Activated CD4-positive, alpha-beta memory T cell treated with anti-CD3 and anti-CD28 coated beads for 36 hours (primary cell): ENCODE data around the gene DNTT. TPM values are rescaled to one million over a fixed set of nuclear protein-coding genes. Genes with fewer than 3 reads are reported as not detected.

Experiments
- CTCF ChIA-PET: fragments of 350-600 bp; sonication (Branson Sonifier 250); formaldehyde crosslinking; loops from one replicate; lab custom pipeline; 2021; ENCODE audit warnings: antibody characterized with exemption, inconsistent platforms; lab: Charles Lee
- POLR2A ChIA-PET: fragments of 350-600 bp; sonication (Branson Sonifier 250); formaldehyde crosslinking; loops from one replicate; lab custom pipeline; 2021; ENCODE audit warnings: antibody characterized with exemption; lab: Charles Lee
- DNase-seq: peaks from one replicate; pipeline ENCODE4 v3.0.0-alpha.2; 2020
- H3K27ac Mint-ChIP-seq: one replicate; pipeline ENCODE4 v1.8.0; 2021; ENCODE audit warnings: mixed read lengths
- H3K27me3 Mint-ChIP-seq: one replicate; pipeline ENCODE4 v1.8.0; 2021; ENCODE audit warnings: mixed read lengths
- H3K36me3 Mint-ChIP-seq: one replicate; pipeline ENCODE4 v1.8.0; 2021; ENCODE audit warnings: mixed read lengths
- H3K4me1 Mint-ChIP-seq: one replicate; pipeline ENCODE4 v1.8.0; 2021; ENCODE audit warnings: low read depth, mixed read lengths
- H3K4me3 Mint-ChIP-seq: one replicate; pipeline ENCODE4 v1.8.0; 2021; ENCODE audit warnings: mild to moderate bottlenecking, mixed read lengths
- H3K9me3 Mint-ChIP-seq: one replicate; pipeline ENCODE4 v1.8.0; 2021; ENCODE audit warnings: mixed read lengths
- intact Hi-C: fragments of 100-400 bp; cut with micrococcal nuclease; formaldehyde crosslinking; loops from one replicate; pipeline ENCODE4 v1.15.1; 2023
- total RNA-seq, 2 experiments: library from RNA; stranded (reverse); gene quantifications; one replicate each; pipeline ENCODE4 v1.2.3, GENCODE V29; 2021

Gene DNTT
- total RNA-seq, 2 experiments from 2014 or later: not detected

- intact Hi-C loops: no loop called here
- no peak overlapping the region for H3K27ac Mint-ChIP-seq
- no peaks in the 10 kb centered on the region for H3K4me1 Mint-ChIP-seq
- peaks cover 14% of the 10 kb centered on the region for H3K27me3 Mint-ChIP-seq
- H3K36me3 Mint-ChIP-seq: no peaks in the 10 kb centered on the region
- no peak for DNase-seq
- CTCF ChIA-PET: no interaction called here
- POLR2A ChIA-PET: no interaction called here
- no peaks in the 10 kb centered on the region for H3K9me3 Mint-ChIP-seq
- H3K4me3 Mint-ChIP-seq: no peak overlapping the region
Observed at GRCh38 chr10:96267234-96267705, 37.0 kb upstream of the DNTT start.

GRCh38 chr10:96268341-96268909 lies 35.8 kb upstream of the DNTT start:
- Mint-ChIP-seq H3K9me3 (no peaks in the 10 kb centered on the region), H3K36me3 (no peaks in the 10 kb centered on the region), H3K4me3 (no peak overlapping the region), H3K27me3 (peaks cover 16% of the 10 kb centered on the region), H3K27ac (no peak overlapping the region), H3K4me1 (no peaks in the 10 kb centered on the region)
- intact Hi-C loops: no loop called here
- ChIA-PET CTCF (no interaction called here), POLR2A (no interaction called here)
- no peak for DNase-seq

- no peaks in the 10 kb centered on the region for H3K36me3 Mint-ChIP-seq
- H3K4me3 Mint-ChIP-seq: no peak overlapping the region
- H3K4me1 Mint-ChIP-seq: no peaks in the 10 kb centered on the region
- DNase-seq: no peak
- peaks cover 18% of the 10 kb centered on the region for H3K27me3 Mint-ChIP-seq
- intact Hi-C loops: no loop called here
- CTCF ChIA-PET: interaction anchor here (2.5 kb wide), 1 partner anchor 40 kb away, joined by 9 read pairs; no protein-coding TSS in a partner anchor
- H3K27ac Mint-ChIP-seq: no peak overlapping the region
- POLR2A ChIA-PET: no interaction called here
- no peaks in the 10 kb centered on the region for H3K9me3 Mint-ChIP-seq
Observed at GRCh38 chr10:96269438-96270300, 34.6 kb upstream of the DNTT start.

GRCh38 chr10:96270571-96270970 lies 33.7 kb upstream of the DNTT start:
- ChIA-PET CTCF (interaction anchor here (0.7 to 2.5 kb wide), 3 partner anchors 23 to 254 kb away, joined by 4 to 9 read pairs (median 6); no protein-coding TSS in a partner anchor), POLR2A (no interaction called here)
- DNase-seq: no peak
- intact Hi-C loops: no loop called here
- H3K4me3 Mint-ChIP-seq: no peak overlapping the region
- no peak overlapping the region for H3K27ac Mint-ChIP-seq
- H3K27me3 Mint-ChIP-seq: peaks cover 18% of the 10 kb centered on the region
- no peaks in the 10 kb centered on the region for H3K36me3 Mint-ChIP-seq
- no peaks in the 10 kb centered on the region for H3K4me1 Mint-ChIP-seq
- no peaks in the 10 kb centered on the region for H3K9me3 Mint-ChIP-seq

- Mint-ChIP-seq H3K4me1 (no peaks in the 10 kb centered on the region), H3K4me3 (no peak within 1 kb of the TSS), H3K27me3 (peaks cover 16% of the 10 kb centered on the region), H3K9me3 (no peaks in the 10 kb centered on the region), H3K36me3 (no peaks in the 10 kb centered on the region), H3K27ac (no peak within 1 kb of the TSS)
- DNase-seq: no peak
- intact Hi-C loops: no loop called here
- ChIA-PET CTCF (interaction anchor here (0.7 to 2.5 kb wide), 3 partner anchors 22 to 254 kb away, joined by 4 to 9 read pairs (median 6); no protein-coding TSS in a partner anchor), POLR2A (no interaction called here)
Observed at GRCh38 chr10:96271016-96271815, 33.0 kb upstream of the DNTT start, which contains the start of gene BLNK. Gene BLNK, minus strand, starts transcription at chr10:96271569. Its CDS starts 171 bp downstream, at chr10:96271398.

GRCh38 chr10:96272316-96273280 lies 31.6 kb upstream of the DNTT start:
- no peak overlapping the region for H3K27ac Mint-ChIP-seq
- no peaks in the 10 kb centered on the region for H3K4me1 Mint-ChIP-seq
- H3K4me3 Mint-ChIP-seq: no peak overlapping the region
- DNase-seq: no peak
- intact Hi-C loops: no loop called here
- CTCF ChIA-PET: no interaction called here
- H3K9me3 Mint-ChIP-seq: no peaks in the 10 kb centered on the region
- POLR2A ChIA-PET: no interaction called here
- peaks cover 16% of the 10 kb centered on the region for H3K27me3 Mint-ChIP-seq
- no peaks in the 10 kb centered on the region for H3K36me3 Mint-ChIP-seq

- Mint-ChIP-seq H3K27me3 (peaks cover 7% of the 10 kb centered on the region), H3K4me1 (no peaks in the 10 kb centered on the region), H3K36me3 (no peaks in the 10 kb centered on the region), H3K27ac (no peak overlapping the region), H3K4me3 (no peak overlapping the region), H3K9me3 (no peaks in the 10 kb centered on the region)
- intact Hi-C loops: no loop called here
- CTCF ChIA-PET: no interaction called here
- POLR2A ChIA-PET: no interaction called here
- DNase-seq: no peak
Observed at GRCh38 chr10:96275685-96276418, 28.4 kb upstream of the DNTT start.

GRCh38 chr10:96276426-96276825 lies 27.8 kb upstream of the DNTT start:
- Mint-ChIP-seq H3K9me3 (no peaks in the 10 kb centered on the region), H3K4me1 (no peaks in the 10 kb centered on the region), H3K4me3 (no peak overlapping the region), H3K27ac (no peak overlapping the region), H3K36me3 (no peaks in the 10 kb centered on the region), H3K27me3 (peaks cover 7% of the 10 kb centered on the region)
- intact Hi-C loops: no loop called here
- DNase-seq: no peak
- ChIA-PET POLR2A (no interaction called here), CTCF (no interaction called here)

- ChIA-PET CTCF (no interaction called here), POLR2A (no interaction called here)
- Mint-ChIP-seq H3K36me3 (no peaks in the 10 kb centered on the region), H3K4me1 (no peaks in the 10 kb centered on the region), H3K27me3 (peaks cover 7% of the 10 kb centered on the region), H3K27ac (no peak overlapping the region), H3K4me3 (no peak overlapping the region), H3K9me3 (no peaks in the 10 kb centered on the region)
- intact Hi-C loops: no loop called here
- DNase-seq: no peak
Observed at GRCh38 chr10:96276831-96277230, 27.4 kb upstream of the DNTT start.

- Mint-ChIP-seq H3K9me3 (no peaks in the 10 kb centered on the region), H3K27ac (no peak overlapping the region), H3K4me3 (no peak overlapping the region), H3K36me3 (no peaks in the 10 kb centered on the region), H3K27me3 (peaks cover 1% of the 10 kb centered on the region), H3K4me1 (no peaks in the 10 kb centered on the region)
- DNase-seq: no peak
- POLR2A ChIA-PET: no interaction called here
- intact Hi-C loops: no loop called here
- CTCF ChIA-PET: no interaction called here
Observed at GRCh38 chr10:96279191-96279641, 25.0 kb upstream of the DNTT start.

- no peaks in the 10 kb centered on the region for H3K9me3 Mint-ChIP-seq
- H3K4me3 Mint-ChIP-seq: no peak overlapping the region
- no peak overlapping the region for H3K27ac Mint-ChIP-seq
- ChIA-PET POLR2A (no interaction called here), CTCF (interaction anchor here (1.1 kb wide), 1 partner anchor 51 kb away, joined by 5 read pairs; no protein-coding TSS in a partner anchor)
- H3K27me3 Mint-ChIP-seq: peaks cover 1% of the 10 kb centered on the region
- no peaks in the 10 kb centered on the region for H3K4me1 Mint-ChIP-seq
- no peaks in the 10 kb centered on the region for H3K36me3 Mint-ChIP-seq
- no peak for DNase-seq
- intact Hi-C loops: no loop called here
Observed at GRCh38 chr10:96280859-96281258, 23.4 kb upstream of the DNTT start.
